ENCODE data around the gene ZBTB2.
"Not testable (repeated sequence)": the region's sequence is repeated elsewhere in the genome, so short reads cannot be mapped to it uniquely, and the experiment has no call there.

The ZBTB2 gene

DNA sequence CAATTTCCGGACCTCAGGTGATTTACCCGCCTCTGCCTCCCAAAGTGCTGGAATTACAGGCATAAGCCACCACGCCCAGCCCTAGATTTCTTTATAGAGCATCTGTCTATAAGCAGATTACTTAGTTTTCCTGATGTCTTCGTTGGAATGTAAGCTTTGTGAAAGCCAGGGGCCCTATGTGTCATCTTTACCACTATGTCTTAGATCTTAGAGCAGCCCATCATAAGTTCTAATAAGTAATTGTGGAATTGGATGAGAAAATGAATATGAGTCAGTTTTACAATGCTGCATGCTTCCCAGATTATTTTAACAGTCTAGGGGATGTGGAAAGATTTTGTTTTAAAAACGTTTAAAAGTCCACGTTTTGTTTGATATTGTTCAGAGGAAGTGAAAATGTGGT is 9.1 kb upstream of the ZBTB2 start:
- DNase-seq, result peak in 2 of 4 experiments; percentile 12 to 30

DNA sequence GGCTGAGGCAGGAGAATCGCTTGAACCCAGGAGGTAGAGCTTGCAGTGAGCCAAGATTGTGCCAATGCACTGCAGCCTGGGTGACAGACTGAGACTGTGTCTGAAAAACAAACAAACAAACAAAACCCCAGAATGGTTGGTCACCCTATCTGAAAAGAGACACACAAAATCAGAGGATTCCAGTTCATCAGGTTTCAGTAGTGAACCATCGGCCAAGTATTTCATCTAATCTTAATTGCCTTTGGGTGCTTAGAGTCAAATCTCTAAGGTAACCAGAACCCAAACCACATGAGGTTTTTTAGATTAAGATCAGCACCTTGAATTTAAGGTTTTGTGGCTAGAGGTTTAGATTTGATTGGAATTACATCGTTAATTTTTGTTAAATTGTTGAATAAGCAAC is 8.3 kb upstream of the ZBTB2 start:
- DNase-seq, result no peak

DNA sequence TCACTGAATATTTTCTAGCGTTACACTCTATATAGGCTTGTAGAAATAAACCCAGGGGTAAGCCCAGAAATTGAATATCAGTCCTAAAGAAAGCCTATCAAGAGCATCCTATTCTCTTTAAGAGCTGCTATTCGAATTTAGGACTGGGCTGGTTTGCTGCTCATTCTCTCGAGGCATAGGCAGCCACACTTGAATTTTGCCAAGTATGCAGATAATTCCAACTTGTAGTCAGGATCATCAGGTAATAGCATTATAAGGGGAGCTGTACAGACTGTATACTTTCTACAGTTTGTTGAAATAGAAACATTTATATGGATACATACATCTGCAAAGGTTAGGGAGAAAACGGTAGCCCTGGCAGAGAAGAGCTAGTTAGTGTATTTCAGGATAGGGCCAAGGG is 2.1 kb upstream of the ZBTB2 start:
- no peak for DNase-seq

- DNase-seq, result no peak
Observed at GRCh38 chr6:151392427-151392826, 1.1 kb upstream of the ZBTB2 start.

DNA sequence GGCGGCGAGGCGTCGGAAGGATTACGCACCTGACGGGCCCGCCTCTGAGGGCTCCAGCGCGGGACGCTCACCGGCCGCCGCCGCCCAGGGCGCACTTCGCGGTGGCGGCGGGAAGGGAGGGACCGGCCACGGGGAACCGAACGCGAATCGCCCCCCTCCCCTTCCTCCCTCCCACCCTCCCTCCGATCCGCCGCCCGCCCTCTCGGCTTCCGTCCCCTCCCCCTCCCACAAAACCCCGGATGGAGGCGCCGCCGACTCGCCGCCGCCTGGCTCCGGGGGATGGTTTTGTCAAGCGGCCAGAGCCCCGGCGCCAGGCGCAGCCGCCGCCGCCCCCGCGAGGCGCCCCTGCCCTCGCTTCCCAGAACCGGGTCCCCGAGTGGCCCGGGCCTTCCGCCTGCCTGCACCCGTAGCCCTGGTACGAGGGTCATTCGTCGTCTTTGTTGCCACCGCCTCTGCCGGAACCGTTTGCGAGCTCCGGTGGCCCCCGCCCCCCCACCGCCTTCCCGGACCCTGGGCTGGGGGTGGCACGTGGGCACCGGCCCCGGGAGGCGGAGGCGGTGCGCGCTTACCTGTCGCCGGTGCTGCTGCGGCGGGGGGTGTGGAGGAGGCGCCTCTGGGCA is 398 bp downstream of the ZBTB2 start:
- DNase-seq, result peak; percentile 70 to 86 (median 76)

DNA sequence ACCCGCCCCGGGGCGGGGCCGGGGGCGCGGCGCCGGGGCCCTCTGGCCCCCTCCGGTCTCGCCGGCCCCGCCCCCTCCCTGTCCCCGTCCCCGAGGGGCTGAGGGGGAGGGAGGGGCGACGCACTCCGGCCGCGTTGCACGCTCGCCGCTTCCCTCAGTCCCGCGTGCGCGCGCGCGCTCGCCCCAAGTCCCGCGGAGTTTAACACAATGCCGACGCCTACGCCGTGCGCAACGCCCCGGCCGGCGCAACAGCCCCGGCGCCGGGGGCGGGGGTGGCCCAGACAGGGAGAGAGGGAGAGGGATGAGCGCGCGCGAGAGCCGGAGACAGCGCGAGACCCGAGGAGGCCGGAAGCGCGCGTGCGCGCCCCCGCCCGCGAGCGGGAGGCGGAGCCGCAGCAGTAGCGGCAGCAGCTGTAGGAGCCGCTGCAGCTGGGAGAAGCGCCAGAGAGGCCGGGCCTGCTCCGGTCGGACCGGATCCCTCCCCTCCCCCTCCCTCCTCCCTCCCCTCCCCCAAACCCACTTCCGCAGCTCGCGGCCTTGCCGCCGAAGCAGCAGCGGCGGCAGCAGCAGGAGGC is 996 bp downstream of the ZBTB2 start:
- peak; percentile 100 for DNase-seq

DNA sequence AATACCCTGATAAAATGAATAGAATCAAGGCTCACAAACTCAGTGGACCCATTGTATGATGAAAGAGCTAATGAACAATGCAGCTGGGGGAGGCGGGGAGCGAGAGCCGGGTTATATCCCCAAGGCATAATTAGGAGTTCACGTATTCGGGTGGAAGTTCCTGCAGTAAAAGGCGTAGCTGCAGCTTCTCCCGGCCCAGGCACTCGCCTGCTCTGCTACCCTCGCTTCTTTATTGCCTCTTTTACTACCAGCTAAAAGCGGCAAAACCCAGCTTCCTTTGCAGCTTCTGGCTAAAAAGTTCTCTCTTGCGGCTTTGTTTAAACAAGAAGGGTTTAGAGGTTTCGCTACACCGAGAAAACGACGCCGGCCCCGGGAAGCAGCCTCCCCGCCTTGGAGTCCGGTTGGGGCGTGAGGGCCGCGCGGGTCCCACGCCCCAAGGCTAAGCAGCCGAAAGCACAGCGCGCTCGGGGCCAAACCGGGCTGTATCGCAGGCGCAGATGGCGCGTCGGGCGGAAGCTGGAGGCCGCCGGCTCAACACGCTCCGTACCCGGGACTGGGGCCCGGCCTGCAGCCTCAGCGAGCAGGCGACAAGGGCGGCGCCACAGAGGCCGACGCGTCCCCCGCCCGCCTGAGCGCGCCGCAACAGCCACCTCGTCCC is 1.6 kb downstream of the ZBTB2 start:
- peak; percentile 62 to 78 (median 72) for DNase-seq

- no peak for DNase-seq
Observed at GRCh38 chr6:151388997-151389617, 2.3 kb downstream of the ZBTB2 start.

DNA sequence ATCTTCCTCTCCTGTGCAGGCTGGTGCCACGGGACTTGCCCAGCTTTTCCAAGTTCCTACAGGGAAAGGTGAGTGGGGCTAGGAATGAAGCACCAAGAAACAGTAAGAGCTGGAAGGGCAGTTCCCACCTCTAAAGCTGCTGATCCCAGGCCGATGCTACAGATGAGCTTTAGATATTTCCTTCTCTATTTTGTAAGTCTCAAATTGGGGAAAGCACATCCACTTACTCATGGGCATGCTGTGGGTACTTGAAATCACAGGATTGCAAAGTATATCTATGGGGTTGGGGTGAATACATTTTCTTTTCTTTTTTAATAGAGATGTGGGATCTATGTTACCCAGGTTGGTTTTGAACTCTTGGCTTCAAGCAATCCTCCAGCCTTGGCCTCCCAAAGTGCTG is 3.1 kb downstream of the ZBTB2 start:
- peak; percentile 30 to 61 (median 46) for DNase-seq

- no peak for DNase-seq
Observed at GRCh38 chr6:151387175-151387970, 4.0 kb downstream of the ZBTB2 start.

GRCh38 chr6:151385177-151385576 is 6.2 kb downstream of the ZBTB2 start:
- DNase-seq, result peak in 1 of 4 experiments; percentile 14

DNA sequence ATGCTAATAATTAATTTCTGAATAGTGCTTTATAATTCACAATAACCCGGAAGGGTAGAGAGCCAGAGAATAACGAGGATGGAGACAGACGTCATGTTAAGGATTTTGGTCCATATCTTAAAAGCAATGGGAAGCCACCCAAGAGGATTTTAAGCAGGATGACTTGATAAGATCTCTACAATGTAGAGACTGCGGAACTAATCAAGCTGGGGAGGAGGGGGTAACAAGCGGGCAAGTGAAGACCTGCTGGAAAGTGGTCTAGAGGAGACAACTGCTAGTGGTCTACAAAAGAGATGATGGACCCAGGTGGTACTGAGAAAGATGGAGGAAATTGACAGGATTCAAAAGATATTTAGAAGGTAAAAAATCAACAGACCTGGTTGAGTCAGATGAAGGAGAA is 7.2 kb downstream of the ZBTB2 start:
- no peak for DNase-seq

DNA sequence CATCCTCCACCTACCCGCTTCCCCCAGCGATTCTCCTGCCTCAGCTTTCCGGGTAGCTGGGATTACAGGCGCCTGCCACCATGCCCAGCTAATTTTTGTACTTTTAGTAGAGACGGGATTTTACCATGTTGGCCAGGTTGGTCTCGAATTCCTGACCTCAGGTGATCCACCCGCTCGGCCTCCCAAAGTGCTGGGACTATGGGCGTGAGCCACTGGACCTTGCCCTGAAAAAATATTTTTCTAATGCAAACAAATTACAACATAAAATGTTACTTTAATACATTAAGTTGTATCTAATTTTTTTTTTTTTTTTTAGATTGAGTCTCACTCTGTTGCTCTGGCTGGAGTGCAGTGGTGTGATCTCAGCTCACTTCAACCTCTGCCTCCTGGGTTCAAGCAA is 8.7 kb downstream of the ZBTB2 start:
- DNase-seq, result not testable (repeated sequence)

- no peak for DNase-seq
Observed at GRCh38 chr6:151381722-151382121, 9.6 kb downstream of the ZBTB2 start.

GRCh38 chr6:151380848-151381205 is 10.5 kb downstream of the ZBTB2 start:
- DNase-seq, result no peak

DNA sequence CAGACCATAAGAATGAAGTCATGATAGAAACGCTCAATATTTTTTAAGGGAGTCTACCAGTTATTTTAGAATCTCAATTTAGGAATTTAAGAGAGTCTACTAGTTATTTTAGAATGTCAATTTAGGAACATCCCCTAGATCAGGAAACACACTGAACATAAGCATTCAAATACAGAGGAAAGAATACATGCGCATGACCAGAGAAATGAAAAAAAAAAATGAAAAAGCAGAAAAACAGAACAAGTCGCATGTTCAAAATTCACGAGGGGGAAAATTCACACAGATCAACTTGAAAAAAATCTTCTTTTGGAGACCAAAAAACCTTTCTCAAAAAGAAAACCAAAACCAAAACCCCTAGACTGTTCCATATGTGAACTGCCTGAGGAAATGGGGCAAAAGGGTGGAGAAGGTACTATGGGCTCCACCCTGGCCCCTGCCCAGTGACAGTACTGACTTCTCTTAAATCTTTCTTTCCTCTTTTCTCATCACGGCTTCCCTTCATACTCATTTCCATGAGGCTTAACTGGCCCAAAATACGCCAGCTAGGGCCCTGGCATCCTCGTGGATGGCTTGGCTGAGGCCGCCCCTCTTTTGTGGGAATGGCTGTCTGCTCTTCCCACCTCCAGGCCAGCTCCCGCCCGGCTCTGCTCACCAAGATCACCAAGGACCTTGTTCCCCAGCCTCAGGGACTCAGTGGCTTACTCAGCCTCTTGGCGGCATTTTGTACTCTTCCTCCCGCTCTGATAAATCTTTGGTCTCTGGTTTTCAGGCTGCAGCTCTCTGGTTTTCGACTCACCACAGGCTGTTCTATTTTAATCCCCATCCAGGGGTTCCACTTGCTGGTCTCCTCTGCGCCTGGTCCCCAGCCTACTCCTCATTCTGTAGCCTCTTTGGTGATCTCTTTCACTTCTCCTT is 11.2 kb downstream of the ZBTB2 start:
- peak; percentile 45 to 59 (median 54) for DNase-seq

DNA sequence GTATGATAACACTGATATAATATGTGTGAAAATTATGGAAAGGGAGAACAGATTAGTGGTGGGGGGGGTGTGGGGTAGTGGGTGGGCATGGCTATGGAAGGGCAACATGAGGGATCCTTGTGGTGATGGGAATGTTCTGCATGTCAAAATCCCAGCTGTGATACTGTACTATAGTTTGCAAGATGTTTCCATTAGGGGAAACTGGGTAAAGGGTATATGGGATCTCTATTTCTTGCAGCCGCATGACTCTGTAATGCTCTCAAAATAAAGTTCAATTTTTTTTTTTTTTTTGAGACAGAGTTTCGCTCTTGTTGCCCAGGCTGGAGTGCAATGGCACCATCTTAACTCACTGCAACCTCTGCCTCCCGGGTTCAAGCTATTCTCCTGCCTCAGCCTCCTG is 14.3 kb downstream of the ZBTB2 start:
- DNase-seq, result no peak

DNA sequence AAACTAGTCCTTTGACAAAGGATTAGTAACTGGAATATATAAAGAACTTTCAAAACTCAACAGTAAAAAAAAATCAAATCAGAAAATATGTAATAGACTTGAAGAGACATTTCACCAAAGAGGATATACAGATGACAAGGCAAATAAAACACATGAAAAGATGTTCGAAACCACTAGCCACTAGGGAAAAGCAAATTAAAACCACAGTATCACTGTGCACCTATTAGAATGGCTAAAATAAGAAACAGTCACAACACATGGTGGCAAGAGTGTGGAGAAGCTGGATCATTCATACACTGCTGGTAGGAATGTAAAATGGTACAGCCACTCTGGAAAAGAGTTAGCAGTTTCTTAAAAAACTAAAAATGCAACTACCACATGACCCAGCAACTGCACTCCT is 14.9 kb downstream of the ZBTB2 start:
- DNase-seq, result no peak

GRCh38 chr6:151375833-151376232 is 15.5 kb downstream of the ZBTB2 start:
- DNase-seq, result no peak

DNA sequence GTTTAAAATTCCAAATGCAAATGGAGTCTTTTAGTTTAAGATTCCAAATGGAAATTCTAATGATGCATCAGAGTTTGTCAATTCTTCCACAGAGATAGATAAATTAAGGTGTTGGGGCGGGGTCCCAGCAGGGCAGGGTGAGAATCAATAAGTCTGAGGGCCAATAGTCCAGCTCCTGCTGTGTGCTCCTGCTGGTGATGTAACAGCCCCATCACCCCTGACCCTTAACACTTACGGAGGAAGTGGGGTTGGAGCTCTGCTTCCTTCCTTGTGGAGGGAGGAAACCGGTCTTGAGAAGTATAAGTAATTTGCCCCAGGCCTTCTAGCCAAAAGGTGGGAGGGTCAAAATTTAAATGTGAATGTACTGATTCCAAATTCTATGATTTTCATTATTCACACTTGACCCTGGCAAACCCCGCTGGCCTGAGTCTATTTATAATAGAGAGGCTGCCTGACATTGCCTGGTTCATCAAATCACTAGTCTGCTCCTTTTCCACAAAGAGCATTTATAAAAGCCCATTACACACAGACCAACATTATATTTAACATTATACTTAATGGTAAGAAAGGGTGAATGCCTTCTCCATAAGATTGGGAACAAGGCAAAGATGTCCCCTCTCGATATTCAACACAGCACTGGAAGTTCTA is 17.2 kb downstream of the ZBTB2 start:
- peak; percentile 15 to 59 (median 54) for DNase-seq

GRCh38 chr6:151372164-151372563 is 19.2 kb downstream of the ZBTB2 start:
- no peak for DNase-seq
